ENCODE data around the gene VEGFD. TPM values are rescaled to one million over a fixed set of nuclear protein-coding genes. Genes with fewer than 3 reads are reported as not detected.
A peak's percentile ranks its signal among the peaks of the same experiment; 100 is the strongest.

Gene VEGFD, protein sequence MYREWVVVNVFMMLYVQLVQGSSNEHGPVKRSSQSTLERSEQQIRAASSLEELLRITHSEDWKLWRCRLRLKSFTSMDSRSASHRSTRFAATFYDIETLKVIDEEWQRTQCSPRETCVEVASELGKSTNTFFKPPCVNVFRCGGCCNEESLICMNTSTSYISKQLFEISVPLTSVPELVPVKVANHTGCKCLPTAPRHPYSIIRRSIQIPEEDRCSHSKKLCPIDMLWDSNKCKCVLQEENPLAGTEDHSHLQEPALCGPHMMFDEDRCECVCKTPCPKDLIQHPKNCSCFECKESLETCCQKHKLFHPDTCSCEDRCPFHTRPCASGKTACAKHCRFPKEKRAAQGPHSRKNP
- polyA plus RNA-seq (2013, experiment 1 of 2; ENCODE audit: insufficient read length): 0.07 TPM
- 0.31 TPM for polyA plus RNA-seq (2013, experiment 2 of 2; ENCODE audit: insufficient read length)

DNA sequence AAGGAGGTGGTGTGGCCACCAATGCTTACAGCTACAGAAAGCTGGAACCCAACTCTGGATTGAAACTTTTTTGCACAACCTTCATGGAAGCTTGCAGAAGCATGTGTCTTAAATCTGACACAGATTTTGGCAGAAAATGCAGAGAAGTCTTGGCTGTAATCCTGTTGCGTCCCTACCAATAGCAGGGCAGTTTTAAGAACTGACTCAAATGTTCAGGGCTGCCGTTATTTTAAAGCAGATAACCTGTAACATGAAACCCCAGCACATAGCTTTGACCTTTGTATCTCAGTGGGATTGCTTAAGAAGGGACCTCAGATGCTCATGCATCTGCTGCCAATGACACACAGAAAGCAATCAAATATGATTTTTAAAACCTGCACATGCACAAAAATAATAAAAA is at the start of gene VEGFD:
Gene VEGFD (minus strand): TSS at position 110 of the 400 bp plus-strand sequence. CDS start 467 bp downstream, outside the sequence.
- DNase-seq: no peak

DNA sequence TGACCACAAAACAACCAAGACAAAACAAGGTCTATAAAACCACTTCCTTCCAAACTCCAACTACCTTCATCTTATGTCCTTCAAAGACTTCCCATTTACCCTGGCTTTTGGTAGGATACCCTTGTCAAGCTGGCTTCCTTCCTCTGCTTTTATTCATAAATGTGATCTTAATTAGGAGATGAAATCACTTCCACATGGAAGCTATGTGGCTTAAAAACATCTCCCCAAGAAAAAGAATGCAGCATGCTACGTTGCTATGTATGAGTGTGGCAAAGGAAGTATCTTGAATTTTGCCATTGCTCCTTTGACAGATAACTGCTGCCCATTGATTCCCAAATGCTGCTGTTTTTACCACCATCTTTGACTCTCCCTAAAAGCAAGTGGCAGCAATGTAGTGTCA is 46.4 kb upstream of the VEGFD start:
- DNase-seq: peak; percentile 37

DNA sequence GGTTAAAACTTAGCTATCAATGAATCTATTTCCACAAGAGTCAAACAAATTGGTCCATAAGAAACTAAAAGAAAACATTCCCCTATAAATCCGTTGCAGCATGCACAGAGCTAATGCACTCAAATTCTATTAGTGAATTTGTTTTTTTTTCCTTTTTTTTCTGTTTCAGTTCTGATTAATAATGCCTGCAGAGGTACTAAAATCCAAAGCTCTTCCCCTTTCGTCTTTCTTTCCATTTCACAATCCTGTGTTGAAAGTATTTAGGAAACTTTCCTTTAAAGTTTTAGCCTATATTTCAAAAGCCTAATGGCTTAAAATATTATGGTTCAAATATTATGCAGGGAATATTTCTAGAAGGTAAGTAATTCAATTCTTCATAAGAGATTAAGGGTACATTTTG is 45.9 kb upstream of the VEGFD start:
- DNase-seq: no peak

DNA sequence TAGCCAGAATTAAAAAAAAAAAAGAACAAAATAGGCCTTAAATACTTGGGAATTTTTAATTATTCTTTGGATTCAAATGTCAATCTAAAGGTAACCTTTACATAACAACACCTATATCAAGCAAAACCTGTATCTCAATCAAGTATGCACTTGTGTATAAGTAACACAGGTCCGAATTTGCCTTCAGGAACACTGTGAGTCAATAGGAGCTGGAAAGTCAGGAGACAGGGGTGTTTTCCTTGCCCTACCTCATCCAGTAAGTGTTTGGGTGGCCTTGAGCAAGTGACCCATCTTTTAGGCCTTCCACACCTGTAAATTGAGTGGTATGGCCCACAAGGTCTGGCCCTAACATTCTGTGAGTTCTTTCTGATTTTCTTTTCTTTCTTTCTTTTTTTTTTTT is 40.8 kb upstream of the VEGFD start:
- no peak for DNase-seq

DNA sequence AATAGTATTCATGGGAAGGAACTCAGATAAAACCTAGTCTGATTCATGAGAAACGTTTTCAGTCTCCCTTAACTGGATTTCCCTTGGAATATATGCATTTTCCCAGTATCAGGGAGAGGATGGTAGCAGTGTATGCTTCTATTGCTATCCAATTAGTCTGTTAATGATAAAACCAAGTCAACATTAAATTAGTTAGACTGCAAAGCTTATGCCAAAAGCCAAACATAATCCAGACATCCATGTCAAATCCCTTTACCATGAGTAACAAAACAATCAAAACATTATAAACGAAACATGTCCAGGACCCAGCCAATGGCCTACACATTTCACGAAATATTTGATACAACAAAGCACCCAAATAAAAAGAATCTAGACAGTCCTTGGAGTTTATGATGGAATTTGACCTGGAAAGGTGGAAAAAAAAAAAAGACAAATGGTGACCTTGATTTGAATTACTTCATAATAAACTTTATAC is 34.5 kb upstream of the VEGFD start:
- peak; percentile 7 for DNase-seq

DNA sequence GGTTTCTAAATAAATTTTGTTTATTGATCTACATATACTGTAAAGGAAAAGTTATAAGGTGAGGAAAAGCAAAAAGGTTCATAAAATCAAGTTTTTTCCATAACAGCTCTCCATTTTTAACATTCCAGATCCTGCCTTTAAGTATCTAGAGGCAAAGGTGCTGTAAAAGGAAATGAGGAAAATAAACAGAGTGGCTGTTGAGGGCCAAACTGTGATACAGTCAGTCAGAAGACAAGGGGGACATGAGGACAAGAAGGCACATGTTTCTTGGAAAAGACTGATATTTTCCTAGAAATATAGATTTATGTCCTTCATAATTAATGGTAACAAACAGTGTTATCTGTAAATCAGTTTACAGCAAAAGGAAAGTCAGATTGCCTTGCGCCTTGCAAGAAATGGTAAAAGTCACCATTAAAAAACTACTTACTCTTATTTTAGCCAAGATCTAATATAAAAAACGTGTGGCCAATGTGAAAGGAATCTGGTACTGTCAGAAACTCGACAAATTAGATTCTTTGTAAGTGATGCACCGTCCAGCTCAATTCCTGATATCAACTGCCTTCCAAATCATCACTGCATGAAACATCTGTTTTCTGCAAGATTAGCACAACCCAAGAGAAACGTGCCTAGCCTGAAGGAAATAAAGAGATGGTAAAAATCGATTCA is 34.0 kb upstream of the VEGFD start:
- DNase-seq: peak; percentile 77

DNA sequence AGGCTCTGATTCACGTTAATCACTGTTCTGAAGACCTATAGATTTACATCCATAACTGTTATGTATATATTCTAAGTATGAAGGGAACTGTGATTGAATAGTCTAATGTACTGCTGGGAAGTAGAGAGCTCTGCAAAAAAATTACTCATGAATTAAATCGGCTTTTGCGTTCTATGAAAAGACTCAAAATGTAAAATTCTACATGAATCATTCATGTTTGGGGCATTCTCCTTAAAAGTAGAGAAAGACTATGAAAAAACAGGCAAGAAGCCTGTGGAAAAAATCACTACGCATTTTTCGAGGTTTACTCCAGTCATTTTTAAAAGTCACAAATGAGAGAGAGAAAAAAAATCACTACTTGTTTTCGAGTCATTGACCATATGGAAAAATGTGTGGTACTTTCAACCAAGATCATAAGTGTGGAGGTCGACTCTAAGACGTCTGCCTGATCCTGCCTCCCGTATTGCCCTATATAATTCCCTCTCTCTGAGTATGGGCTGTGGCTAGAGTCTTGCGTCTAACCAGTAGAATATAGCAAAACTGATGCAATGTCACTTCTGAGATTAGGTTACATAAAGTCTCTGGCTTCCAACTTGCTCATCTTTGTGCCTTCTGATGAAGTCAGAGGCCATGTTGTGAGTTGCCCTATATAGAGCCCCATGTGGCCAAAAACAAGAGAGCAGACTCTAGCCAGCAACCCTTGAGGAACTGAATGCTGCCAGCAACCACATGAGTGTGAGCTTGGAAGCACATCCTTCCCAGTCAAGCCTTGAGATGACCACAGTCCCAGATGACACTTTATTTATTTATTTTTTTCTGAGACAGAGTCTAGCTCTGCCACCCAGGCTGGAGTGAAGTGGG is 32.1 kb upstream of the VEGFD start:
- peak; percentile 38 for DNase-seq

DNA sequence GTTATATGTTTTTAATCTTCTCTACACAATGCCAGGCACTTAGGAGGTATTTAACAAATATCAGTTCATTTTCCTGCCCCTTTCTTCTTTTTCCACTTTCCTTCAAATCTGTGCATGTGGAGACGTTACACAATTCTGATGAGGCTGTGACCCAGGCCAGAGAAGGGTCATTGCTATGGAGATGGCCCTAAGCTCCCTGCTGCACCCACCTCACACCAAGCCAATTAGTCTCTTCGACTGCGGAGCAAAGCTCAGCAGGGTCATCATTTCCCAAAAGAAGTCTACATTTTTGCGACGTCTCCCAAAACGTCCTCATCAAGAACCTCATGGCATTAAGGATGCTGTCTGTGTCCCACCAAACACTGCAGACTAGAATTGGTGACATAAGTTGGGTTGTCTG is 28.9 kb upstream of the VEGFD start:
- no peak for DNase-seq

DNA sequence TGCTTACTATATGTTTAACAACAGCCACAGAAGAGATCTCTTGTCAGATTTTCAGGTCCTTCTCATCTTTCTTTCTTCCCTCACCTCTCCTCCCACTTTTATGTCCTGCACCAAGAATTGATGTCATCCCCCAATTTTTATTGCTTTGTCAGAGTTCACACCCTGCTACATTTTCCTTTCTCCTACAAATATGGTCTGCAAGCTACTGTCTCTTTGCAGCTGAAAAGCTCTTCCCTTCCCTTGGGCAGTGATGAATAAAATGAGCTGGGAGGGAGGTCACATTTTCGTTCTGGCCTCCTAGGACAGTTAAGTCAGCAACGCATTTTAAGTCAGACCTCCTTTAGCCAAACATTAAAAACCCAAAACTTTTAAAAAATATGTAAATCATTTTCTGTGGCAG is 26.7 kb upstream of the VEGFD start:
- DNase-seq: no peak

DNA sequence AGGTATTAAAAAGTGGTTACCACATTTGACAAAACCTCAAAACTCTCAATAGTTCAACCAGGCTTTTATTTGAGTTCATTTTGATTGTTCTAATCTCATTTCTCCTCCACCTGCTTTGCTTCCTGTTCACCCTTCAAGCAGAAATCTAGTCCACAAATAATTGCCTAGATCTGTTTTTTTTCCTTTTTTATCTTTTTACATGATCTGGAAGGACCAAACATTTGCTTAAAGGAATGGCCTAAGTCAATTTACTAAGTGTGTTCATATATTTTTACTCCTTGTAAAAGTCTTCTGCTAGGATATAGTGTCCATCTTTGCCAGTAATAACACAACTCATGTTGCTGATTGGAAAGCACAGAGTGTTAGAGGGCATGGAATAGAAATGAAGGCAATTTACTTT is 26.2 kb upstream of the VEGFD start:
- DNase-seq: no peak

DNA sequence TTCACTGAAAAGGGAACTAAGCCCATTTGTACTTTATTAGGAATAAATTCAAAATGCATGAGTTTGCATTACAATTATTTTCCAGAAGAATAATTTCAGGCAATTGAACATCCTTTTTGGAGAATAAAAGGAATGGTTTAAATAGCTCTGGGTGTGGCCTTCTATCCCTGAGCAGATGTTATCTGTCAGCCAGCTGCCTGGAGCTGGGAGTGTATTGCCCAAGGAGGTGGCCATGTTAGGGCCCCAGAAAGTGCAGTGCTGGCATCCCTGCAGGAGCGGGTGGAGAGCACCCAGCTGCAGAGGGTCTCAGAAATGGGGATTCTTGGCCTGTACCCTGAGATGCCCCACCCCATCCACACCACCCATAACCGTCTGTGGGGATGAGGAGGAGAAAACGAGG is 21.6 kb upstream of the VEGFD start:
- DNase-seq: no peak

DNA sequence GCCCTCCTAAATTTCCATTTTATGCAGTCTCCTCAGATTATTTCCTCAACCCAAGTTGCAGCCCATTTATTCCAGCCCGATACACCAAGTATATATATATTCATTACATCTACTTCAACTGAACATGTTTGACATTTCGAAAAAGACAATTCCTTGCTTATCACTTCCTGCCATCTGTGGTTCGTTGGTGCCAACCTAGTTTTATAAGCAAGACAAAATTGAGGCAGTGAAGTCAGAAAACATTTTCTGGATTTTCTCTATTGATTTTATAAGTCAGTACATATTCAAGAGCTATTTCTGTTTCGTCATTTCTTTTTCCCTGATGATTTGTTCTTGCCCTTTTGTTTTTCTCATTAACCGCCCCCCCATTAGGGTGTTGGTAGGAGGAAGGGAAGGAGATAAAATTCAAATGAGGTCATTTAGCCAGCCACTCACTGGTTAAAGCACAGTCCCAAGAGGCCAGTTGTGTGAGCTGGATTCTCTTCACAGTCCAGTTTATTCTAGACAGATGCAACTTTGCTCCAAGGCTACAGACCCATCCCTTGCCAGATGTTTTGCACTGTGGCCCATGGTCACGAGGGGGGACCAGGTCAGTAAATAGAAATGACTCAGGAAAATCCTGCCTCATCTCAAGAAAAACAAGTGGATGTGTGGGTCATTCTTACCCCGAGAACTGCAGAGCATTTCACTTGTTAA is 20.3 kb upstream of the VEGFD start:
- DNase-seq: peak; percentile 2

DNA sequence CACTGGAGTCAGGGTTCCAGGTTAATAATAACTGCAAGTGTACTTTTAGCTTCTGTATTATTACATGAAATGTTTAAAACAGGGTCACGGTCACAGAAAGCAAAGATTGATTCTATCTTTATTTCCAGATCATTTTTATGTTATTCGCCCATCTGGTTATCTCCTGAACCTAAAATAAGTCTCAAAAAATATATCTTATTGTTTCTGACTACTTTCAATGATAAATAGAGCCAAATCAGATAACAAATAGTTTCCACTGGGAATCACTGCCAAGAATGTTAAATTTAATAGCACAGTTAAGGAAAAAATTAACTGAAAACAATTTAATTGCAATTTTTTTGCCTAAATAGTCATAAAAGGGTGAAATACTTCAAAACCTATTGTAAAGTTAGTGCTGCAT is 17.2 kb upstream of the VEGFD start:
- DNase-seq: no peak

DNA sequence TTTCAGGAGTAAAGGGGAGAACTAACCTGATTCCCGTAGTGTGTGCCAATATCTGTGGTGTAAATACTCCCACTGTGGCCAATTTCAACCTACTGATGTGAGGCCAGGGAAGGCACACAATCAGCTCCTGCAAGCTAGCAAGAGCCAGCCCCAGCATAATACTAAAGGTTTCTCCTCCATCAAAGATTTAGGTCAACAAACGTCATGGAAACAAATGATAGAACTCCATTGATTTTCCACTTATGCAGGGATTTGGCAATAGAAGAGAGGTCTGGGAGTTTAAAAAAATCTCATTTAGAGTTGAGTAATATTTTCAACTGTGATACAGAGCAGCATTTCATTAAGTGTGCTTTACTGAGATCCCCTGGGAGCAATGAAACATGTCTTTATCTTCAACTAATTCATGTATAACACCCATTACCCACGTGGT is 15.8 kb upstream of the VEGFD start:
- DNase-seq: no peak

DNA sequence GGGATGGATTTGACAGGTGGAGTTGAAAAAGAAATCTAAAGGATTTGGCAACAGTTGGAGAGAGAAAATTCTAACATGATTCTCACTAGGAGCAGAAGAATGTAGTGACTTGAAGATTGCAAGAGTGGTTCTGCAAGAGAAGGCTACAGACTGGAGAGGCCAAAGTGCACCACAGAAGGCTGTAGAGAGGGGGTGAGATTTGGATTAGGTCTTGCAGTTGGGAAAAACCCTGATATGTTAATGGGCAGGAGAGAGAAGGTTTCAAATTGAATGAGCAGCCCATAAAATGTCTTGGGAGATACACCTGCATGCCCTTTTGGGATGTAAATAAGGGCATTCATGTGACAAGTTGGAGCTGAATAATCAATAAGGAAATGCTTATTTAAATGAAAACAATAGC is 14.7 kb upstream of the VEGFD start:
- no peak for DNase-seq

DNA sequence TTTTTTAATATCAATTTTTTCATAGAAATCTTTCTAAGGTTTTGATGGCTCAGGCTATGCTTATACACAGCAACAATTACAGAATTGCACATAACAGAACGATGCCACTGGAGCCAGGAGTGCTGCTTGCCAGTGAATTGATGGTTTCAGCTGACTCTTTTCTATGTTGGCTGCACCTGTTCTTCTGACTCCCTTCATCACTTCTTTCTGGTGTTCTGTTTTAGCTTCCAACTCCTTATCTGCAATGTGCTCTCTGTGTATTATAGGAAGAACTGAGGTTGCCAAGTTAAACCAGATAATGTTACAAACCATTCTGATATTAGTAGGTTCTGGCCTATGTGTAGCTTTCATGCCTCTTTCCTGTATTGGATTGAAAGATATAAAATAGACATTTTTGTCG is 11.6 kb upstream of the VEGFD start:
- no peak for DNase-seq

DNA sequence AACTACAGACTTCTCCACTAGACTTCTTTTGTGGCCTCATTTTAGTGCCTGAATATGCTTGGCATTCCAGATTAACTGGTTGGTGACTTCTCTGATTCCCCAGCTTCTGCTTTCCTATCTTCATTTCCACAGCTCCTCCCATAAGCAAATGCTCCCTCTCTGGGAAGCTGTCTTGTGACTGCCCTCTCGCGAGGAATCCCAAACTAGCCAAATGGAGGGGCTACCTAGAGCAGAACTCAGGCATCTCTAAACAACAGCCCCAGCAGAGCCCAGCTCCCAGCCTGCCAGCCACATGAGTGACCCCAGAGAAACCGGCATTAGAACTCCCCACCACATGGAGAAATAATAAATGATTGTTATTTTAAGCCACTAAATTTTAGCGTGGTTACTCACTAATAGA is 7.6 kb upstream of the VEGFD start:
- no peak for DNase-seq

DNA sequence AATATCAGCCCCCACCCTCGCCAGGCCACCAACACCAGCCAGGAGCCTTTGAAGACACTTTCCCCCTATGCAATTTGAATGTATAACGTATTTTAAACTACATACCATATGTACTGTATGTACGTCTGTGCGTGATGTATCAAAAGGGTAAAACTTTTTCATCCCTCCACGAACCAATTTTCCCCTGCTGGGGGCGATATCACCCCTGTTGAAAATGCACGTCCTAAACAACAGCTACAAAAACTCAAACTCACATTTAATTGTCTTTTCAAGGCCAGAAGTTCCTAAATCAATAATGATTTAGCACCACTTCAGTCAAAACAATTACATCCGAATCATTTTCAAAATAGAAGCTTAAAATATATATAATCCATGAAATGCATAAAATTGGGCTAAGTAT is 1.4 kb downstream of the VEGFD start:
- no peak for DNase-seq

DNA sequence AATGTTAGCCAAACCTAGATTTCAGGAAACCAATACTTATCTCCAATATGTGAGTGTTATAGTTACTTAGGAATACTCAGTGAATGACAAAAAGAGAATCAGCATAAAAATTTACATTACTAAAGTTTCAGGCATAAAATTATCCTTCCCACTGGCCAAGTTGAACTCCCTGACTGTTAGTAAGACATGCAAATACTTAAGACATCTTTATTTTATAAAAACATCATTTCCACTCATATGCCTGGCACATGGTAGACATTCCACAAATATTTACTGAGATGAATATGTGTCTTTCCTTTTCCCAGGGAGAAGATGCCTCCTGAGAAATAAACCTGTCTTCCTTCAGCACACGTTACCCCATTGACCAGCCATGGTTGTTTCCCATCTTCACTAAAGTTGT is 7.3 kb downstream of the VEGFD start:
- DNase-seq: peak; percentile 42

DNA sequence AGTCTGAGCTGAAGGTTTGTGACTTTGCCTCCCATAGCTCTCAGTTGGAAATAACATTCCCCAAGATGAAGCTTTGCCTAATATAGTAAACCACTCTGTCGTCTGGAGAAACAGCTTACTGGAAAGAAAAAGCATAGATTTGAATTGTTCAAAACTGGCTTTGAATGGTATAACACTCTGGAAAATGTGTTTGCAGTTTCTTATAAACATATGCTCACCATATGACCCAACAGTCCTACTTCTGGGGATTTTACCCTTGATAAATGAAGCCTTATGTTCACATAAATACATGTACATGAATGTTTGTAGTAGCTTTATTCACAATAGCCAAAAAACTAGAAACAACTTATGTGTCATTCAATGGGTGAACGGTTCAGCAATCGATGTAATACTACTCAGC is 10.2 kb downstream of the VEGFD start:
- no peak for DNase-seq

DNA sequence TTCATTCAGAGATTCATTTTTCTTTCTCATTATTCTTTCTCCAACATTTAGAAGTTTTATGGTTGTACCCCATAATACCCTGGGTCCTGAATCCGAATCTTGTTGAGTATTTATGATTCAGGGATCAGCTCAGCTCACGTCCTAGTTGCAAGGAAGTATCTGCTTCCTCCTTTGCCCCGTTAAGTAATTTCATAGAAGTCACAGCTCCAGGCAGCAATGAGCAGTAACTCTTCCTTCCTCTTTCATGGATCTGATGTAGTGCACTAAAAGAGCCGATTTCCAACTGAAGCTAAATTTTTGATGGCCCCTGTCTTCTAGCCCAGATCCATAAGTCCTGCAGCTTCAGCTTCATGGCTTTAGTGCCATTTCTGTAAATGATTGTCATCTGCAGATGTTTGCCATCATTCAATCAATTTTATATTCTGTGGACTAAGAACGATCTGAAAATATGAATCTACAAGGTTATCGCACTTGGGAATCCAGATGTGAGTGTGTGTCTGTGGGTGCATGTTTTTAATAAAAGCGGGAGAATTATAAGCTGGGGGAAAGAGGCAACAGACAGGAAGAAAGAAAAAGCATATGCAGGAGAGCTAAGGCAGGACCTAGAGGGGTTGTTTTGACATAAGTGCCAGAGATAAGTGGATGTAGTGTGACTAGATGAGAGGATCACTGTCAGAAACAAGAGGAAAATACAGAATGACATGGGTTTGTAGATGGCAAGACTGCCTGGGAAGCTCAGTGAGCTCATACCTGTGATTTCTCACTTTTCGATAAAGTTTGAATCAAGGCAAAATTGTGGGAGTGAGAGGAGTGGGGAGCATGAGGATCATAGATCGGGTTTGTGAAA is 17.5 kb downstream of the VEGFD start:
- no peak for DNase-seq
